GM23338 (cell line): ENCODE data around the gene LZTS3.

Experiments used
- CREB1 ChIP-seq: fragments of 250-450 bp; sonication (Bioruptor Pico); IDR thresholded peaks from 2 replicates; pipeline ENCODE4 v1.5.0; 2020; ENCODE audit warnings: low read depth, mild to moderate bottlenecking, moderate library complexity
- CTCF ChIP-seq, 2 experiments: fragments of 200-600 bp in 1 of 2; sonication (generic) in 1 of 2; conservative IDR thresholded peaks; 2 replicates each; pipeline versions ENCODE4 v1.5.1 to v1.6.1; 2016 to 2017; ENCODE audit warnings: antibody characterized with exemption in 2 of 2, low read depth in 2 of 2, mild to moderate bottlenecking in 2 of 2, moderate library complexity in 1 of 2
- EZH2 ChIP-seq: fragments of 200-600 bp; sonication (generic); IDR thresholded peaks from one replicate; pipeline ENCODE4 v1.8.0; 2017; ENCODE audit warnings: antibody characterized with exemption, mild to moderate bottlenecking, low read depth; ENCODE audit not compliant: unreplicated experiment
- EZH2phosphoT487 ChIP-seq: fragments of 200-600 bp; sonication (generic); IDR thresholded peaks from one replicate; pipeline ENCODE4 v1.8.1; 2018; ENCODE audit warnings: antibody characterized with exemption; ENCODE audit not compliant: unreplicated experiment
- JUNB ChIP-seq: IDR thresholded peaks from one replicate; pipeline ENCODE4 v1.6.1; 2016; ENCODE audit warnings: antibody characterized with exemption; ENCODE audit not compliant: unreplicated experiment
- NANOG ChIP-seq: IDR thresholded peaks from 2 replicates; pipeline ENCODE4 v1.6.1; 2016; ENCODE audit warnings: antibody characterized with exemption, borderline replicate concordance
- POLR2AphosphoS5 ChIP-seq: IDR thresholded peaks from 2 replicates; pipeline ENCODE4 v1.6.1; 2016; ENCODE audit warnings: antibody characterized with exemption, low read depth
- REST ChIP-seq: IDR thresholded peaks from one replicate; pipeline ENCODE4 v1.6.1; 2018; ENCODE audit warnings: antibody characterized with exemption; ENCODE audit not compliant: unreplicated experiment

GRCh38 chr20:3175270-3175669 is 1.9 kb upstream of the LZTS3 start:
- TF ChIP-seq CTCF (conservative IDR thresholded peaks at IDR 0.05; ENCODE audit: low read depth in 2 of 2) (no peak), POLR2AphosphoS5 (no peak), EZH2 (no peak), CREB1 (CRISPR knock-in tag) (no peak), REST (no peak), EZH2phosphoT487 (no peak), NANOG (no peak), JUNB (no peak)
